Measurements from ENCODE around the gene DNAH3. TPM values are rescaled to one million over a fixed set of nuclear protein-coding genes. Genes with fewer than 3 reads are reported as not detected.
"Not testable (repeated sequence)": the region's sequence is repeated elsewhere in the genome, so short reads cannot be mapped to it uniquely, and the experiment has no call there.

DNAH3 gene
- total RNA-seq, 1 experiment from 2014 or later: 0.15 TPM

DNA sequence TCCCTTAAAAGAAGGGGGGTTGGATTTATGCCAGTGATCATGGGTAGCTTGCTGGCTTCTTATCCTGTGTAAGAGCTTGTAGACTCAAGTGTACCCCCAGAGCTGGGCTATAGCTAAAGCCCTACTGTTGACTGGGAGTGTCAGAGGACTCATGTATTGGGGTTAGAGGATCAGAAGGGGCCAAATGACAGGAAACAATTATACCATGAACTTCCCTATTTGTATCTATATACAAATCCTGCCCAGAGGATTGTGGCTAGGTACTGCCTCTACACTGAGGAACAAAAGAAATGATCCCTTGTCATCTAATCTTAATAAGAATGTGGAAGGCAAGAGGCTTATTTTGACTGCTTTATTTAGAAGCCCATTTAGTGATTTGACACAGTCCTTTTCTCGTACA is 46.5 kb upstream of the DNAH3 start (continued):
- TF ChIP-seq, protein P1, sequence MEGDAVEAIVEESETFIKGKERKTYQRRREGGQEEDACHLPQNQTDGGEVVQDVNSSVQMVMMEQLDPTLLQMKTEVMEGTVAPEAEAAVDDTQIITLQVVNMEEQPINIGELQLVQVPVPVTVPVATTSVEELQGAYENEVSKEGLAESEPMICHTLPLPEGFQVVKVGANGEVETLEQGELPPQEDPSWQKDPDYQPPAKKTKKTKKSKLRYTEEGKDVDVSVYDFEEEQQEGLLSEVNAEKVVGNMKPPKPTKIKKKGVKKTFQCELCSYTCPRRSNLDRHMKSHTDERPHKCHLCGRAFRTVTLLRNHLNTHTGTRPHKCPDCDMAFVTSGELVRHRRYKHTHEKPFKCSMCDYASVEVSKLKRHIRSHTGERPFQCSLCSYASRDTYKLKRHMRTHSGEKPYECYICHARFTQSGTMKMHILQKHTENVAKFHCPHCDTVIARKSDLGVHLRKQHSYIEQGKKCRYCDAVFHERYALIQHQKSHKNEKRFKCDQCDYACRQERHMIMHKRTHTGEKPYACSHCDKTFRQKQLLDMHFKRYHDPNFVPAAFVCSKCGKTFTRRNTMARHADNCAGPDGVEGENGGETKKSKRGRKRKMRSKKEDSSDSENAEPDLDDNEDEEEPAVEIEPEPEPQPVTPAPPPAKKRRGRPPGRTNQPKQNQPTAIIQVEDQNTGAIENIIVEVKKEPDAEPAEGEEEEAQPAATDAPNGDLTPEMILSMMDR (IDR thresholded peaks at IDR 0.05 in 2 of 3, conservative IDR thresholded peaks at IDR 0.05 in 1 of 3; ENCODE audit: borderline replicate concordance in 1 of 3, insufficient read depth in 1 of 3, low read depth in 2 of 3, low read length in 2 of 3): no peak
- TF ChIP-seq YY1 (IDR thresholded peaks at IDR 0.05; ENCODE audit: extremely low read depth, insufficient replicate concordance, low read depth, low read length) (no peak), CBX3 (IDR thresholded peaks at IDR 0.05; ENCODE audit: low read depth) (no peak), ZFX (IDR thresholded peaks at IDR 0.05) (no peak), EGR1 (IDR thresholded peaks at IDR 0.05; ENCODE audit: low read depth) (no peak), TCF7L2 (IDR thresholded peaks at IDR 0.05; ENCODE audit: borderline replicate concordance, extremely low read depth, insufficient read depth, insufficient read length) (no peak)

DNA sequence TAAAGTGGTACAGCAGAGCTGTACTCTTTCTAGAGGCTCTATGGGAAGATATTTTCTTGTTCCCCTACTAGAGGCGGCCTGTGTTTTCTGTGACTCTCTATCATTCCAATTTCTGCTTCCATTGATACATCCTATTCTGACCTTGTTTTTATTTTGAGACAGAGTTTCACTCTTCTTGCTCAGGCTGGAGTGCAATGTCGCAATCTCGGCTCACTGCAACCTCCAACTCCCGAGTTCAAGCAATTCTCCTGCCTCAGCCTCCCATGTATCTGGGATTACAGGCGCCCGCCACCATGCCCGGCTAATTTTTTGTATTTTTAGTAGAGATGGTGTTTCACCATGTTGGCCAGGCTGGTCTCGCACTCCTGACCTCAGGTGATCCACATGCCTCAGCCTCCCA is 44.7 kb upstream of the DNAH3 start:
- BruUV-seq (replicated peaks); H3K9me2 ChIP-seq (ENCODE audit: insufficient read depth); H3K4me2 ChIP-seq (ENCODE audit: low read length); H2AFZ ChIP-seq (ENCODE audit: low read depth, low read length, poor library complexity, severe bottlenecking); intact Hi-C loops (cut with micrococcal nuclease); H3K36me3 ChIP-seq (ENCODE audit: control insufficient read depth in 1 of 2, insufficient read depth in 2 of 2, low read length in 2 of 2); CTCF ChIA-PET; POLR2A ChIA-PET; H3K9me3 ChIP-seq (ENCODE audit: control insufficient read depth in 1 of 2, insufficient read depth in 1 of 2, low read depth in 1 of 2, low read length in 2 of 2); ATAC-seq; H4K20me1 ChIP-seq (ENCODE audit: insufficient read depth); H3K9ac ChIP-seq (ENCODE audit: low read length); H3K27me3 ChIP-seq (ENCODE audit: insufficient read depth, low read length); DNase-seq (ENCODE audit: low read depth, low spot score); RAD21 ChIA-PET (ENCODE audit: low non-redundant PET in 1 of 2, low total read pairs in 2 of 2, uncharacterized antibody in 2 of 2, unreplicated experiment in 2 of 2); H3K4me1 ChIP-seq (ENCODE audit: control insufficient read depth in 1 of 2, insufficient read depth in 2 of 2, low read length in 2 of 2); H3K27ac ChIP-seq (ENCODE audit: low read depth, low read length); H3K4me3 ChIP-seq (replicated peaks in 1 of 2; ENCODE audit: low read depth in 1 of 2, low read length in 2 of 2); H3K79me2 ChIP-seq (ENCODE audit: insufficient read depth, low read length): not testable (repeated sequence)
